ENCODE results near the gene CALML6.

Gene CALML6

DNA sequence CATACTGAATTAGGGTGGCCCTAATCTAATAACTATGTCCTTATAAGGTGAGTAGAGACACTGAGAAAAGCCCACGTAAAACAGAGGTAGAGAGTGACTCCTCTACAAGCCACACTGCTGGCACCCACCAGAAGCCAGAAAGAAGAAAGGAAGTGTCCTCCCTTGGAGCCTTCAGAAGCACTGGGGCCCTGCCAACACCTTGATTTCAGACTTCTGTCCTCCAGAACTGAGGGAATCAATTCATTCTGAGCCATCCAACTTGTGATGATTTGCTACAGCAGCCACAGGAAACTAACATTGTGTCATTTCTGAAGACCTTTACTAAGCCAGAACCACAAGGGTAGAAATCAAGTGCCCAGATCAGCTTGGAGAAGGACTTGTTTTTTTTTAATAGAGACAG, 39.1 kb upstream of the CALML6 start (continued):
- TF ChIP-seq ZNF555 (tag by site-specific recombination; conservative IDR thresholded peaks at IDR 0.05) (no peak), ZBTB26 (tag by site-specific recombination; optimal IDR thresholded peaks at IDR 0.05) (no peak), ZNF645 (tag by site-specific recombination; IDR thresholded peaks at IDR 0.05) (no peak), MZF1 (tag by site-specific recombination; IDR thresholded peaks at IDR 0.05; ENCODE audit: borderline replicate concordance) (no peak), ZNF701 (tag by site-specific recombination; IDR thresholded peaks at IDR 0.05) (no peak), ZNF837 (tag by site-specific recombination; IDR thresholded peaks at IDR 0.05) (no peak), ZSCAN23 (tag by site-specific recombination; IDR thresholded peaks at IDR 0.05) (no peak), ZNF596 (tag by site-specific recombination; IDR thresholded peaks at IDR 0.05) (no peak)

GRCh38 chr1:1876335-1876930, 38.6 kb upstream of the CALML6 start:
- no peak overlapping the region for H3K27ac ChIP-seq (ENCODE audit: extremely low read depth, low read depth, low read length)
- CTCF ChIA-PET: interaction anchor here (0.9 kb wide), 1 partner anchor 84 kb away, joined by 3 read pairs; no protein-coding TSS in a partner anchor
- TF ChIP-seq RBAK (tag by site-specific recombination; IDR thresholded peaks at IDR 0.05) (no peak), ZNF596 (tag by site-specific recombination; IDR thresholded peaks at IDR 0.05) (peak; percentile 95)
- no peak overlapping the region for H3K4me3 ChIP-seq (ENCODE audit: low read depth, low read length)
- no peaks in the 10 kb centered on the region for H3K9me3 ChIP-seq (ENCODE audit: control insufficient read depth, insufficient read depth, low read depth, low read length)
- H3K36me3 ChIP-seq (ENCODE audit: control insufficient read depth in 2 of 2, insufficient read depth in 1 of 2, low read length in 2 of 2): peaks cover 10 to 61% of the 10 kb centered on the region in 2 experiments; a peak in 2 of 3 replicates
- H3K4me1 ChIP-seq (ENCODE audit: control insufficient read depth, insufficient read depth, low read length): no peaks in the 10 kb centered on the region; the same call in 1 of the 2 replicates
- POLR2A ChIA-PET: no interaction called here

DNA sequence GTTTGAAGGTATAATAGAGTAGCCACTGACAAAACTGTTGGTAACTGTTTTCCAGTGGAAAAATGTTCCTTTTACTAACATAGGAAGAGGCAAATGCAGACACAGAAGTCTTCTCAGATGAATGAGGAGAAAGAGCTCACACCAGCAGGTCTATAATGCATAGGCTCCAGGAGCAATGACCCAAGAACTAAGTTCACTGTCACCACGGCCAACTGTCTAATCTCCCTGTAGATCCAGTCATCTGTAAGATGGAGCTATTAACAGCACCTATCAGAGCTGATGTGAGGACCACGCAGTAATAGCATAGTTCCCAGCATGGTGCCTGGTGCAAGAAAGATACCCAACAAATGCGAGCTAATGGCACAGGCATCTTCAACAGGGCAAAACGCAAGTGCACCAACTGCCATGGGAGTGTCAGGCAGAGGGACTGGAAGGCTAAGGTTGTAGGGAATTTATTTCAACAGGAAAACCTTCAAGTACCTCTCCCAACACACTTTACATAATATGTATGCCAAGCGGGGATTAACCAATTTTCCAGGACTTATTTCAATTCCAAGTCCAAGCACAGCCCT, 37.1 kb upstream of the CALML6 start:
- ChIA-PET CTCF (no interaction called here), POLR2A (no interaction called here)
- no peak overlapping the region for H3K4me3 ChIP-seq (ENCODE audit: low read depth, low read length)
- H3K9me3 ChIP-seq (ENCODE audit: control insufficient read depth, insufficient read depth, low read depth, low read length): no peaks in the 10 kb centered on the region
- peaks cover 7 to 53% of the 10 kb centered on the region in 2 experiments; a peak in 2 of 3 replicates for H3K36me3 ChIP-seq (ENCODE audit: control insufficient read depth in 2 of 2, insufficient read depth in 1 of 2, low read length in 2 of 2)
- no peak overlapping the region for H3K27ac ChIP-seq (ENCODE audit: extremely low read depth, low read depth, low read length)
- TF ChIP-seq ZNF600 (tag by site-specific recombination; IDR thresholded peaks at IDR 0.05) (0 out of 2 replicates have a peak, but pooled peaks have one; percentile 21), TRIM28 (IDR thresholded peaks at IDR 0.05; ENCODE audit: borderline replicate concordance, low read length) (peak; percentile 59)
- TF ChIP-seq, protein P1, sequence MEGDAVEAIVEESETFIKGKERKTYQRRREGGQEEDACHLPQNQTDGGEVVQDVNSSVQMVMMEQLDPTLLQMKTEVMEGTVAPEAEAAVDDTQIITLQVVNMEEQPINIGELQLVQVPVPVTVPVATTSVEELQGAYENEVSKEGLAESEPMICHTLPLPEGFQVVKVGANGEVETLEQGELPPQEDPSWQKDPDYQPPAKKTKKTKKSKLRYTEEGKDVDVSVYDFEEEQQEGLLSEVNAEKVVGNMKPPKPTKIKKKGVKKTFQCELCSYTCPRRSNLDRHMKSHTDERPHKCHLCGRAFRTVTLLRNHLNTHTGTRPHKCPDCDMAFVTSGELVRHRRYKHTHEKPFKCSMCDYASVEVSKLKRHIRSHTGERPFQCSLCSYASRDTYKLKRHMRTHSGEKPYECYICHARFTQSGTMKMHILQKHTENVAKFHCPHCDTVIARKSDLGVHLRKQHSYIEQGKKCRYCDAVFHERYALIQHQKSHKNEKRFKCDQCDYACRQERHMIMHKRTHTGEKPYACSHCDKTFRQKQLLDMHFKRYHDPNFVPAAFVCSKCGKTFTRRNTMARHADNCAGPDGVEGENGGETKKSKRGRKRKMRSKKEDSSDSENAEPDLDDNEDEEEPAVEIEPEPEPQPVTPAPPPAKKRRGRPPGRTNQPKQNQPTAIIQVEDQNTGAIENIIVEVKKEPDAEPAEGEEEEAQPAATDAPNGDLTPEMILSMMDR (tag by site-specific recombination; IDR thresholded peaks at IDR 0.05): no peak
- peaks cover 2% of the 10 kb centered on the region; the same call in 1 of the 2 replicates for H3K4me1 ChIP-seq (ENCODE audit: control insufficient read depth, insufficient read depth, low read length)

DNA sequence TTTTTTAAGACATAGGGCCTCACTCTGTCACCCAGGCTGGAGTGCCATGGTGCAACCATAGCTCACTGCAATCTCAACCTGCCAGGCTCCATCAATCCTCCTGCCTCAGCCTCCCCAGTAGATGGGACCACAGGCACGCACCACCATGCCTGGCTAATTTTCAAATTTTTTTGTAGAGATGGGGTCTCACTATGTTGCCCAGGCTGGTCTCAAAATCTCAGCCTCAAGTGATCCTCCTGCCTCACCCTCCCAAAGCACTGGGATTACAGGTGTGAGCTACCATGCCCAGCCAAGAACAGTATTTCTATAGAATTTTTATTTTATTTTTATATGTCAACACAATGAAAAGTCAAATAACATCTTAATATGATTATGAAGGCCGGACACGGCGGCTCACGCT, 35.1 kb upstream of the CALML6 start:
- Histone ChIP-seq H3K4me3 (ENCODE audit: low read depth, low read length) (no peak overlapping the region), H3K9me3 (ENCODE audit: control insufficient read depth, insufficient read depth, low read depth, low read length) (no peaks in the 10 kb centered on the region), H3K4me1 (ENCODE audit: control insufficient read depth, insufficient read depth, low read length) (peaks cover 9% of the 10 kb centered on the region), H3K27ac (ENCODE audit: extremely low read depth, low read depth, low read length) (no peak overlapping the region), H3K36me3 (ENCODE audit: control insufficient read depth in 2 of 2, insufficient read depth in 1 of 2, low read length in 2 of 2) (peaks cover 7 to 37% of the 10 kb centered on the region in 2 experiments; a peak in 2 of 3 replicates)
- TF ChIP-seq ZNF121 (tag by site-specific recombination; IDR thresholded peaks at IDR 0.05) (peak; percentile 88), ZNF266 (tag by site-specific recombination; IDR thresholded peaks at IDR 0.05; ENCODE audit: low read depth) (no peak)
- CTCF ChIA-PET: interaction anchor here (0.6 to 3.1 kb wide), 4 partner anchors 9 to 164 kb away, joined by 3 to 10 read pairs (median 3); no protein-coding TSS in a partner anchor
- POLR2A ChIA-PET: no interaction called here
